H4 (cell line): ENCODE results near the gene DNAH8. TPM values are rescaled to one million over a fixed set of nuclear protein-coding genes. Genes with fewer than 3 reads are reported as not detected.

ENCODE experiments used
- DNase-seq: peaks from one replicate; pipeline ENCODE4 v3.0.0-alpha.2; 2015; ENCODE audit warnings: low spot score
- total RNA-seq: library from RNA; depleted of rRNA; stranded (reverse); fragments of >200 nt; shearing (Covaris generic); gene quantifications from 2 replicates; pipeline ENCODE4 v1.2.3, GENCODE V29; 2014

DNAH8 gene
- total RNA-seq, 1 experiment from 2014 or later, result not detected

GRCh38 chr6:39018103-39018502 is 303.0 kb downstream of the DNAH8 start:
- DNase-seq, result no peak

- no peak for DNase-seq
These were observed 305.0 kb downstream of the DNAH8 start for GRCh38 chr6:39020136-39020535.

- DNase-seq, result no peak
These were observed 305.9 kb downstream of the DNAH8 start for GRCh38 chr6:39021041-39021440.

- DNase-seq, result no peak
These were observed 306.7 kb downstream of the DNAH8 start for GRCh38 chr6:39021779-39022178.

- DNase-seq, result no peak
These were observed 311.1 kb downstream of the DNAH8 start for GRCh38 chr6:39026175-39026574.

- DNase-seq, result no peak
These were observed 314.3 kb downstream of the DNAH8 start for GRCh38 chr6:39029156-39030011.

- no peak for DNase-seq
These were observed 320.6 kb downstream of the DNAH8 start for GRCh38 chr6:39035681-39036080.

GRCh38 chr6:39037082-39037508 is 322.0 kb downstream of the DNAH8 start:
- no peak for DNase-seq

- DNase-seq, result no peak
These were observed 322.6 kb downstream of the DNAH8 start for GRCh38 chr6:39037707-39038106.

- DNase-seq, result no peak
These were observed 325.1 kb downstream of the DNAH8 start for GRCh38 chr6:39040080-39040673.

GRCh38 chr6:39041072-39041471 is 326.0 kb downstream of the DNAH8 start:
- no peak for DNase-seq

GRCh38 chr6:39043776-39044175 is 328.7 kb downstream of the DNAH8 start:
- no peak for DNase-seq

- no peak for DNase-seq
These were observed 329.1 kb downstream of the DNAH8 start for GRCh38 chr6:39044181-39044580.

GRCh38 chr6:39047434-39048327 is 332.6 kb downstream of the DNAH8 start:
- DNase-seq, result no peak

GRCh38 chr6:39048481-39049399 is 333.6 kb downstream of the DNAH8 start, which contains the start of gene GLP1R:
TSS of gene GLP1R (plus strand) at chr6:39048781. CDS start at chr6:39048841, 60 bp downstream.
- DNase-seq, result no peak

GRCh38 chr6:39049575-39050283 is 334.6 kb downstream of the DNAH8 start:
- DNase-seq, result no peak

- DNase-seq, result no peak
These were observed 335.5 kb downstream of the DNAH8 start for GRCh38 chr6:39050453-39051112.

- DNase-seq, result peak; percentile 68
These were observed 336.4 kb downstream of the DNAH8 start for GRCh38 chr6:39051399-39052122.

GRCh38 chr6:39053016-39053624 is 338.0 kb downstream of the DNAH8 start:
- DNase-seq, result no peak
